ENCODE data around the gene OSM. TPM values are rescaled to one million over a fixed set of nuclear protein-coding genes. Genes with fewer than 3 reads are reported as not detected.

Gene OSM
- total and polyA plus RNA-seq, 2 donors (not counting 3 experiments of a cell fraction or from before 2014, with no cell fraction given): not detected

GRCh38 chr22:30219668-30220278 is 46.9 kb downstream of the OSM start:
- no peaks in the 10 kb centered on the region for H3K9me1 ChIP-seq (replicated peaks; ENCODE audit: control insufficient read depth, extremely low read depth, insufficient read depth, low read length)
- no peak overlapping the region for H3K27ac ChIP-seq (ENCODE audit: insufficient read depth, low read depth, low read length)
- dilution Hi-C loops (cut with MboI; ENCODE audit: extremely low pct_ligation_motif_present, low sequenced_read_pairs) (no loop called here), intact Hi-C loops (cut with micrococcal nuclease) (no loop called here)
- H3K36me3 ChIP-seq (ENCODE audit: control insufficient read depth in 2 of 2, extremely low read depth in 1 of 2, insufficient read depth in 2 of 2, low read length in 2 of 2): no peaks in the 10 kb centered on the region
- no peaks in the 10 kb centered on the region for H3K9me3 ChIP-seq (replicated peaks; ENCODE audit: control insufficient read depth, insufficient read depth, low read length)
- no peaks in the 10 kb centered on the region for H3K4me1 ChIP-seq (ENCODE audit: control insufficient read depth, extremely low read depth, insufficient read depth, low read length)
- BruUV-seq (replicated peaks): no TSS peak
- H3K4me2 ChIP-seq (ENCODE audit: insufficient read depth, low read length): no peak overlapping the region
- DNase-seq (ENCODE audit: low read depth, low spot score) (no peak), FAIRE-seq (no peak)
- POLR2A ChIA-PET: no interaction called here
- CTCF ChIA-PET: interaction anchor here (1.0 to 1.1 kb wide), 2 partner anchors 11 kb away, joined by 3 to 4 read pairs; no protein-coding TSS in a partner anchor
- H3K9ac ChIP-seq (replicated peaks; ENCODE audit: extremely low read depth, insufficient read depth, low read length): no peak overlapping the region
- TF ChIP-seq POLR2AphosphoS5 (IDR thresholded peaks at IDR 0.05; ENCODE audit: insufficient read depth, low read depth, low read length): no peak
- no peak for TF ChIP-seq FOS (IDR thresholded peaks at IDR 0.05; ENCODE audit: borderline replicate concordance, insufficient read depth, low read length)
- no peak for TF ChIP-seq POLR2A (IDR thresholded peaks at IDR 0.05; ENCODE audit: low read depth, low read length)
- TF ChIP-seq MAX (IDR thresholded peaks at IDR 0.05; ENCODE audit: insufficient read depth, insufficient read length): no peak
- no peak for TF ChIP-seq GATA2 (IDR thresholded peaks at IDR 0.05; ENCODE audit: insufficient read depth, insufficient read length, low read depth, low read length)
- TF ChIP-seq MYC (IDR thresholded peaks at IDR 0.05; ENCODE audit: low read depth, low read length): no peak
- TF ChIP-seq CTCF (IDR thresholded peaks at IDR 0.05; ENCODE audit: extremely low read depth in 1 of 2, insufficient read depth in 1 of 2, low read depth in 1 of 2, low read length in 2 of 2): no peak
- no peak for TF ChIP-seq JUN (IDR thresholded peaks at IDR 0.05; ENCODE audit: borderline replicate concordance, insufficient read depth, insufficient read length, low read depth)
- no peak for TF ChIP-seq EZH2 (IDR thresholded peaks at IDR 0.05; ENCODE audit: borderline replicate concordance, low read depth, low read length, severe bottlenecking)
- no peak overlapping the region for H3K4me3 ChIP-seq (replicated peaks in 1 of 3; ENCODE audit: insufficient read depth in 1 of 3, low read depth in 1 of 3, low read length in 3 of 3)
- H2AFZ ChIP-seq (ENCODE audit: low read depth, low read length): no peak overlapping the region
- peaks cover 1 to 27% of the 10 kb centered on the region in 2 experiments for H3K27me3 ChIP-seq (ENCODE audit: control insufficient read depth in 2 of 2, insufficient read depth in 2 of 2, low read length in 2 of 2)
- H4K20me1 ChIP-seq (replicated peaks; ENCODE audit: control insufficient read depth, extremely low read depth, insufficient read depth, low read length): no peaks in the 10 kb centered on the region
- no peaks in the 10 kb centered on the region for H3K79me2 ChIP-seq (ENCODE audit: control insufficient read depth, insufficient read depth, low read length)

Data from endothelial cell of umbilical vein (primary cell).